HG03039 (cell line): Measurements from ENCODE around the gene ATP9B.

ENCODE experiments used
- ATAC-seq: cut with Tn5 transposase; IDR thresholded peaks from one replicate; pipeline ENCODE4 v1.9.1; 2021; ENCODE audit warnings: mild to moderate bottlenecking, moderate library complexity; ENCODE audit not compliant: unreplicated experiment

Gene ATP9B

GRCh38 chr18:79068937-79069716 is at the start of gene ATP9B:
Gene ATP9B, plus strand, starts transcription at chr18:79069394. Its CDS starts 17 bp downstream, at chr18:79069411.
- peak; percentile 90 for ATAC-seq

- ATAC-seq: no peak
Observed at GRCh38 chr18:79019881-79020280, 49.3 kb upstream of the ATP9B start.

- no peak for ATAC-seq
Observed at GRCh38 chr18:79022603-79023002, 46.6 kb upstream of the ATP9B start.

- ATAC-seq: no peak
Observed at GRCh38 chr18:79026491-79026890, 42.7 kb upstream of the ATP9B start.

GRCh38 chr18:79030680-79031079 is 38.5 kb upstream of the ATP9B start:
- ATAC-seq: no peak

GRCh38 chr18:79042276-79042675 is 26.9 kb upstream of the ATP9B start:
- no peak for ATAC-seq

- no peak for ATAC-seq
Observed at GRCh38 chr18:79043288-79043687, 25.9 kb upstream of the ATP9B start.

- ATAC-seq: no peak
Observed at GRCh38 chr18:79046522-79046921, 22.7 kb upstream of the ATP9B start.

- no peak for ATAC-seq
Observed at GRCh38 chr18:79047556-79048244, 21.5 kb upstream of the ATP9B start.

GRCh38 chr18:79048245-79048632 is 21.0 kb upstream of the ATP9B start:
- no peak for ATAC-seq

GRCh38 chr18:79049506-79049905 is 19.7 kb upstream of the ATP9B start:
- ATAC-seq: no peak

- no peak for ATAC-seq
Observed at GRCh38 chr18:79050005-79050404, 19.2 kb upstream of the ATP9B start.

GRCh38 chr18:79056827-79057367 is 12.3 kb upstream of the ATP9B start:
- ATAC-seq: no peak

- peak; percentile 57 for ATAC-seq
Observed at GRCh38 chr18:79058007-79058406, 11.2 kb upstream of the ATP9B start.

- no peak for ATAC-seq
Observed at GRCh38 chr18:79062806-79063205, 6.4 kb upstream of the ATP9B start.

GRCh38 chr18:79064228-79064627 is 5.0 kb upstream of the ATP9B start:
- no peak for ATAC-seq

- ATAC-seq: no peak
Observed at GRCh38 chr18:79065802-79066201, 3.4 kb upstream of the ATP9B start.

GRCh38 chr18:79067611-79068010 is 1.6 kb upstream of the ATP9B start:
- ATAC-seq: no peak

GRCh38 chr18:79068341-79068936 is 755 bp upstream of the ATP9B start:
- ATAC-seq: no peak

GRCh38 chr18:79069717-79070151 is 540 bp downstream of the ATP9B start:
- peak; percentile 21 for ATAC-seq

- no peak for ATAC-seq
Observed at GRCh38 chr18:79070486-79070885, 1.3 kb downstream of the ATP9B start.

- ATAC-seq: no peak
Observed at GRCh38 chr18:79071037-79071436, 1.8 kb downstream of the ATP9B start.
